LNCAP (cell line): ENCODE data around the gene TMEM266.

Experiments used
- CTCF ChIP-seq: fragments of 450-650 bp; IDR thresholded peaks from 2 replicates; pipeline ENCODE4 v1.5.1; 2017; ENCODE audit warnings: mild to moderate bottlenecking

The TMEM266 gene

GRCh38 chr15:76161153-76162035 is 101.6 kb downstream of the TMEM266 start:
- no peak for TF ChIP-seq CTCF

- TF ChIP-seq CTCF, result no peak
Measured at GRCh38 chr15:76162036-76162398, 102.2 kb downstream of the TMEM266 start.

GRCh38 chr15:76162784-76163456 is 103.1 kb downstream of the TMEM266 start:
- TF ChIP-seq CTCF, result no peak

- TF ChIP-seq CTCF, result no peak
Measured at GRCh38 chr15:76163457-76164295, 103.9 kb downstream of the TMEM266 start.

GRCh38 chr15:76164602-76165001 is 104.8 kb downstream of the TMEM266 start:
- TF ChIP-seq CTCF, result no peak

- no peak for TF ChIP-seq CTCF
Measured at GRCh38 chr15:76165951-76166350, 106.2 kb downstream of the TMEM266 start.

GRCh38 chr15:76168237-76168984 is 108.6 kb downstream of the TMEM266 start:
- no peak for TF ChIP-seq CTCF
